Smooth muscle cell (in vitro differentiated cells): ENCODE results near the gene SRPK3. TPM values are rescaled to one million over a fixed set of nuclear protein-coding genes. Genes with fewer than 3 reads are reported as not detected.
A peak's percentile ranks its signal among the peaks of the same experiment; 100 is the strongest.
"Not testable (repeated sequence)": the region's sequence is repeated elsewhere in the genome, so short reads cannot be mapped to it uniquely, and the experiment has no call there.

Experiments used
- DNase-seq: peaks from one replicate; lab custom pipeline; 2025; ENCODE audit not compliant: unreplicated experiment; lab: John Stamatoyannopoulos, UW
- H2AFZ ChIP-seq: fragments of 200-600 bp; sonication (generic); 2 replicates; pipeline ENCODE4 v1.6.0; 2016; ENCODE audit warnings: antibody characterized with exemption, low read depth, mild to moderate bottlenecking
- H3F3A ChIP-seq: fragments of 200-600 bp; sonication (generic); 2 replicates; pipeline ENCODE4 v1.6.0; 2017; ENCODE audit warnings: antibody characterized with exemption, low read depth
- H3K27ac ChIP-seq: fragments of 200-600 bp; sonication (generic); 2 replicates; pipeline ENCODE4 v1.5.1; 2016; ENCODE audit warnings: low read depth, mild to moderate bottlenecking
- H3K27me3 ChIP-seq: fragments of 200-600 bp; sonication (generic); 2 replicates; pipeline ENCODE4 v1.6.1; 2016; ENCODE audit warnings: low read depth, mild to moderate bottlenecking
- H3K36me3 ChIP-seq: fragments of 200-600 bp; sonication (generic); 2 replicates; pipeline ENCODE4 v1.5.1; 2016; ENCODE audit warnings: low read depth
- H3K4me1 ChIP-seq: fragments of 200-600 bp; sonication (generic); 2 replicates; pipeline ENCODE4 v1.5.1; 2016; ENCODE audit warnings: low read depth
- H3K4me2 ChIP-seq: fragments of 200-600 bp; sonication (generic); 2 replicates; pipeline ENCODE4 v1.6.0; 2016; ENCODE audit warnings: mild to moderate bottlenecking
- H3K4me3 ChIP-seq: fragments of 200-600 bp; sonication (generic); 2 replicates; pipeline ENCODE4 v1.5.1; 2016; ENCODE audit warnings: mild to moderate bottlenecking
- H3K79me2 ChIP-seq: fragments of 200-600 bp; sonication (generic); 2 replicates; pipeline ENCODE4 v1.6.0; 2016; ENCODE audit warnings: low read depth, mild to moderate bottlenecking
- H3K9ac ChIP-seq: fragments of 200-600 bp; sonication (generic); 2 replicates; pipeline ENCODE4 v1.6.0; 2016; ENCODE audit warnings: low read depth
- H3K9me3 ChIP-seq: fragments of 200-600 bp; sonication (generic); replicated peaks from 2 replicates; pipeline ENCODE4 v1.5.1; 2016; ENCODE audit warnings: low read depth
- H4K20me1 ChIP-seq: fragments of 200-600 bp; sonication (generic); 2 replicates; pipeline ENCODE4 v1.6.0; 2016; ENCODE audit warnings: low read depth
- WGBS: methylation state at CpG from one replicate; pipeline ENCODE4 v1.1.7; 2016; ENCODE audit warnings: low lambda C conversion rate; 5-methylcytosine and 5-hydroxymethylcytosine counted together
- polyA plus RNA-seq: library from polyadenylated mRNA; unstranded; fragments of >200 nt; fragmentation: Nextera tagmentation; extraction: Ambion mirVana; gene quantifications from 2 replicates; pipeline ENCODE4 v1.2.1, GENCODE V29; 2016
- total RNA-seq: library from RNA; depleted of rRNA; stranded (reverse); fragments of >200 nt; gene quantifications from 2 replicates; pipeline ENCODE4 v1.2.3, GENCODE V29; 2014
- TF ChIP-seq, protein P1 (sequence below): fragments of 200-600 bp; sonication (generic); IDR thresholded peaks from 2 replicates; pipeline ENCODE4 v1.5.1; 2017; ENCODE audit warnings: borderline replicate concordance, mild to moderate bottlenecking, antibody characterized with exemption; ENCODE audit not compliant: insufficient read depth, poor library complexity, severe bottlenecking

SRPK3 gene
- total and polyA plus RNA-seq, 2 experiments from 2014 or later: 0.05 TPM; not detected in 1

DNA sequence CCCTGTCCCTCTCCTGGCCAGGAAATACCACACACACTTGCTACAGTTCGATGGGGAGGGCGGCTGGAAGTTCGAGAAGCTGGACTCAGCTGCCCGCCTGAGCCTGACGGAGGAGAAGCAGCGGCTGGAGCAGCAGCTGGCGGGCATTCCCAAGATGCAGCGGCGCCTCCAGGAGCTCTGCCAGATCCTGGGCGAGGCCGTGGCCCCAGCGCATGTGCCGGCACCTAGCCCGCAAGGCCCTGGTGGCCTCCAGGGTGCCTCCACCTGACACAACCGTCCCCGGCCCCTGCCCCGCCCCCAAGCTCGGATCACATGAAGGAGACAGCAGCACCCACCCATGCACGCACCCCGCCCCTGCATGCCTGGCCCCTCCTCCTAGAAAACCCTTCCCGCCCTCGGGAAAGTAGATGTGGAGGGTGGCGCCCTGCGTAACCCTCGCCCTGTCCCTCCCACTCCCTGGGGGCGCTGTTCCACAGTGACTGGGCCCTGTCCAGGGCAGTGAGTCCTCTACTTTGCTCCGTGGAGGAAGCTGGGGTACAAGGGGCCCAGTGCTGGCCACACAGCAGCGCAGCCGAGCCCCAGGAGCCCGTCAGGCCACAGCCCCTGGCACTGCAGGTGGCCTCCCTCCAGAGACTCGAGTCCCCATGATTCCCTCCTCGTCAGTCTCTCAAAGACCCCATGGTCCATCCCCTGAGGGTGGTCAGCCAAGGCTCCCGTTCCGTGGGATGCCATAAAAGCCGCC, 37.2 kb upstream of the SRPK3 start:
- Histone ChIP-seq H3K4me2 (peak overlapping the region; percentile 76), H3K4me3 (peak overlapping the region; percentile 29)
- H3K36me3 ChIP-seq, H3F3A ChIP-seq, H3K4me1 ChIP-seq, H2AFZ ChIP-seq, DNase-seq, H4K20me1 ChIP-seq, H3K27me3 ChIP-seq, H3K79me2 ChIP-seq, H3K9ac ChIP-seq, H3K9me3 ChIP-seq, H3K27ac ChIP-seq: not testable (repeated sequence)
- WGBS: 53% methylated on average over 19 of the region's 35 CpGs

DNA sequence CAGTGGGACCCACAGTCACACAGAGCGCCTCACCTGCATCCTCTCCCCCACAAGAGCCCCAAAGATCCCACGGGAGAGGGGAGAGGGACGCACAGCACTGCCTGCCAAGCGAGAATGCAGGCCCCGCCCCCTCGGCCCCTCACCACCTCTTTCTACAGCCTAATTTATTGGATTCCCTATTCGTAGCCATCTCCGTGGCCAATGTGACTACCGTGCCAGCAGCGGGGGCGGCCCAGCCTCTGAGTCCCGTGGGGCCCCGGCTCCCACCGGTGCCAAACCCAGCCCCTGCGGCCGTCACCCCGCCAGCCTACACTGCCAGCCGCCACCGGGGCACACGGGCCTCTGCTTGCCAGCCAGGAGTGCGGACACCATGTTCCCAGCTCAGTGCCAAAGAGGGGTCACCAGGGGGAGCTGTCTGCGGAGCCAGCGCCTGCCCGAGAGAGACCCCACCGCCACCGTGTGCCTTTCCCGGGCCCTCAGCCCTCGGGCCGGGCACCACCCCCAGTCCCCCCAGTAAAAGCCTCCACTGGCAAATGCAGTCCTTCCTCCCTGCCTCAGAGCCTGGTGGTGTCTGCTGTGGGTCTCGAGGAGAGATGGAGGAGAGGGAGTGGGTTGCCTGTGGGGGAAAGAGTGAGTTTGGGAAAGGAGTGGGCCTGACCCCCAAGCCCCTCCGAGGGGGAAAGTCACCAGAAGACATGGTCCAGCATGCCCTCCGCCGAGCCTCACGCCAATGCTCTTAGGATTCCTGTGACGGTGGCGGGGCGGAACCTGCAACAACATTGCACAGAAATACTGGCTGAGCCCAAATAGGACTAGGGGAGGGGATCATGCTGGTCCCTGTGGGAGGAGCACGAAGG, 36.4 kb upstream of the SRPK3 start:
- peak overlapping the region; percentile 29 for H3K4me3 ChIP-seq
- WGBS: 48% methylated on average over 33 of the region's 38 CpGs
- H3K9ac ChIP-seq: no peak overlapping the region
- TF ChIP-seq, protein P1, sequence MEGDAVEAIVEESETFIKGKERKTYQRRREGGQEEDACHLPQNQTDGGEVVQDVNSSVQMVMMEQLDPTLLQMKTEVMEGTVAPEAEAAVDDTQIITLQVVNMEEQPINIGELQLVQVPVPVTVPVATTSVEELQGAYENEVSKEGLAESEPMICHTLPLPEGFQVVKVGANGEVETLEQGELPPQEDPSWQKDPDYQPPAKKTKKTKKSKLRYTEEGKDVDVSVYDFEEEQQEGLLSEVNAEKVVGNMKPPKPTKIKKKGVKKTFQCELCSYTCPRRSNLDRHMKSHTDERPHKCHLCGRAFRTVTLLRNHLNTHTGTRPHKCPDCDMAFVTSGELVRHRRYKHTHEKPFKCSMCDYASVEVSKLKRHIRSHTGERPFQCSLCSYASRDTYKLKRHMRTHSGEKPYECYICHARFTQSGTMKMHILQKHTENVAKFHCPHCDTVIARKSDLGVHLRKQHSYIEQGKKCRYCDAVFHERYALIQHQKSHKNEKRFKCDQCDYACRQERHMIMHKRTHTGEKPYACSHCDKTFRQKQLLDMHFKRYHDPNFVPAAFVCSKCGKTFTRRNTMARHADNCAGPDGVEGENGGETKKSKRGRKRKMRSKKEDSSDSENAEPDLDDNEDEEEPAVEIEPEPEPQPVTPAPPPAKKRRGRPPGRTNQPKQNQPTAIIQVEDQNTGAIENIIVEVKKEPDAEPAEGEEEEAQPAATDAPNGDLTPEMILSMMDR: peak; percentile 29
- H3K4me1 ChIP-seq: no peaks in the 10 kb centered on the region
- peak overlapping the region; percentile 76 for H3K4me2 ChIP-seq
- H3K27ac ChIP-seq: no peak overlapping the region
- H3K27me3 ChIP-seq: no peaks in the 10 kb centered on the region
- H3K9me3 ChIP-seq: no peaks in the 10 kb centered on the region
- no peak overlapping the region for H2AFZ ChIP-seq
- no peak for DNase-seq
- H3K36me3 ChIP-seq: no peaks in the 10 kb centered on the region
- H4K20me1 ChIP-seq: no peaks in the 10 kb centered on the region
- no peaks in the 10 kb centered on the region for H3F3A ChIP-seq
- no peaks in the 10 kb centered on the region for H3K79me2 ChIP-seq

DNA sequence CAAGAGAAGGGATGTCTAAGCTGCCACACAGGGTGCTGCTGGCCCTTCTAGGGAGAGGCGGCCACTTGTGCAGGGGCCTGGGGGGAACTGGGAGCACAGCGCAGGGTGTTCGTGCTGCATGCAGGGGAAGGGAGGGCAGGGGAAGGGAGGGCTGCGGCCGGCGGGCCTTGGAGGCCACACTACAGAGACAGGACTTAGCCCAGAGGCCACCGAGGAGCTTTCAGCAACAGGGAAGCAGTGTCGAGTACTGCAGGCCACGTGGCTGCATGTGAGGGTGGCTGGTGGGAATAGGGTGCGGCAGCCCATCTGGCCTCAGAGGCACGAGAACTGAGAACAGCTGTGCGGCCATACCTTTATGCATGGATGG, 35.8 kb upstream of the SRPK3 start:
- H3K4me1 ChIP-seq, H3K4me2 ChIP-seq, H3K36me3 ChIP-seq, H3K9ac ChIP-seq, H3K27ac ChIP-seq, H3K9me3 ChIP-seq, H3K27me3 ChIP-seq, H2AFZ ChIP-seq, H3K79me2 ChIP-seq, DNase-seq, H3K4me3 ChIP-seq, H3F3A ChIP-seq, H4K20me1 ChIP-seq: not testable (repeated sequence)
- WGBS: 75% methylated on average over 6 of the region's 12 CpGs

DNA sequence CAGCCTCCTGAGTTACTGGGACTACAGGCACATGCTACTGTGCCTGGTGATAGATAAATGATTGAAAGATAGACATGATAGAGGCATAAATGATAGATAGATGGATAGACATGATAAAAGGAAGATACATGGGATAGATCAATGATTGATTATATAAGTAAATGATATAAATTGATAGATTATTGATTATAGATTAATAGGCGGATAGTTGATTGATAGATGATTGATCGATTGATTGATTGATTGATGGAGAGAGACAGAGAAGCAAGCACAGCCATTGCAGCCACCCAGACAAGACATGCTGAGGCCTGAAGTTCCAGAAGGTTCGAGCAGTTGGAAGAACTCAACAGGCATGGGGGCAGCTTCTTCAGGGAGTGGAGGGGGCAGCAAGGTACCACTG, 34.5 kb upstream of the SRPK3 start:
- no peak overlapping the region for H3K9ac ChIP-seq
- no peak overlapping the region for H3K4me3 ChIP-seq
- H3F3A ChIP-seq: no peaks in the 10 kb centered on the region
- no peaks in the 10 kb centered on the region for H3K27me3 ChIP-seq
- H3K4me2 ChIP-seq: no peak overlapping the region
- no peaks in the 10 kb centered on the region for H4K20me1 ChIP-seq
- H3K27ac ChIP-seq: no peak overlapping the region
- DNase-seq: no peak
- H3K9me3 ChIP-seq: no peaks in the 10 kb centered on the region
- TF ChIP-seq, protein P1: no peak
- H3K36me3 ChIP-seq: no peaks in the 10 kb centered on the region
- H3K79me2 ChIP-seq: no peaks in the 10 kb centered on the region
- no peaks in the 10 kb centered on the region for H3K4me1 ChIP-seq
- WGBS: 86% methylated on average over 3 of the region's 3 CpGs
- no peak overlapping the region for H2AFZ ChIP-seq

DNA sequence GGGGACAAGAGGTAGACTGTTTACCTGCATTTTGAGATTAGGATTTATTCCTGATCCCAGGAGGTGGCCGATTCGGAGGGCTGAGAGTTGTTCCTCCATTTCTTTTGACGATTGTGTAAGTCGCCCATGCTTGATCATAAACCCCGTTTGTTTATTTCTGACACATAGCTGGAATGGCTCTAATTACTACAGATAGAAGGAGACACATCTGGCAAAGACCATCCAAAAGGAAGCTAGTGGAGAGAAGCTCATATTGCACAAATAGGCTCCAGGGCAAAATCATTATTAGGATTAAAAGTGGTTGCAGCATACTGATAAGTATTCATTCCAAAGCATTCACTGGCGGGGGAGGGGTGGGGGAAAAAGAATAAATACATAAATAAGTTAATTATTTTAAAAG, 33.9 kb upstream of the SRPK3 start:
- H3K27ac ChIP-seq, H3K27me3 ChIP-seq, DNase-seq, H3K36me3 ChIP-seq, H3K4me1 ChIP-seq, H3K9ac ChIP-seq, H2AFZ ChIP-seq, H3K4me2 ChIP-seq, H4K20me1 ChIP-seq, H3F3A ChIP-seq, H3K4me3 ChIP-seq, H3K79me2 ChIP-seq, H3K9me3 ChIP-seq: not testable (repeated sequence)
- 66% methylated on average over 6 of the region's 6 CpGs for WGBS

DNA sequence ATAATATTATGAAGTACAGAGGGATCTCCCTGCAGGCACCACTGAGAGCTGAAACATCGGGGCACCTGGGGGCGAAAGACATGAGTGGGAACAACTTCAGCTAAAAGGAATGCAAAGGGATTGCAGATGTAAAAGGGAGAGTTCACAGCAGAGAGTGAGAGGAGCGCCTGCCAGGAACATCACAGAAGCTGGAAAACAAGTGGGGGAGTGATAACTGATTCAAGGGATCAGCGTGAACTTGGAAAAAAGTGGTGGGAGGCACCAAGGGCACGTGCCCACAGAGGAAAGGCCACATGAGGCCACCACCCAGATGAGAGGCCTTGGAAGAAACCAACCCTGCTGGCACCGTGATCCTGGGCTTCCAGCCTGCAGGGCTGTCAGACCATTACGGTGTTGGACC, 31.8 kb upstream of the SRPK3 start:
- not testable (repeated sequence) for DNase-seq

More for the DNA sequence above, 31.8 kb upstream of the SRPK3 start:
- H3K9ac ChIP-seq, H3K27ac ChIP-seq, H2AFZ ChIP-seq, H3F3A ChIP-seq, H4K20me1 ChIP-seq, H3K4me2 ChIP-seq, H3K27me3 ChIP-seq, H3K4me1 ChIP-seq, H3K79me2 ChIP-seq, H3K9me3 ChIP-seq, H3K4me3 ChIP-seq, H3K36me3 ChIP-seq: not testable (repeated sequence)
- 84% methylated on average over 7 of the region's 7 CpGs for WGBS
